HFF-Myc (cell line): ENCODE data around the gene TRIP6.

ENCODE experiments used
- DNase-seq: peaks from one replicate; pipeline ENCODE4 v3.0.0-alpha.2; 2011; ENCODE audit warnings: low read depth; ENCODE audit errors: extremely low read depth
- H3K4me3 ChIP-seq: replicated peaks from 2 replicates; pipeline ENCODE4 v1.5.1; 2011; ENCODE audit warnings: low read depth, mild to moderate bottlenecking, control low read depth, low read length
- CTCF ChIP-seq: IDR thresholded peaks from 2 replicates; pipeline ENCODE4 v1.5.1; 2012; ENCODE audit warnings: mild to moderate bottlenecking, low read depth, low read length, control low read depth; ENCODE audit errors: missing control alignments

Gene TRIP6

GRCh38 chr7:100921039-100921438 lies 53.9 kb downstream of the TRIP6 start:
- TF ChIP-seq CTCF, result no peak
- no peak overlapping the region for H3K4me3 ChIP-seq
- DNase-seq, result no peak
